Stimulated activated CD8-positive, alpha-beta memory T cell treated with anti-CD3 and anti-CD28 coated beads, Interleukin-12 subunit alpha, Interleukin-12 subunit beta, amount 100 ng/mL, for 24 hours (primary cell): ENCODE data around the gene CPNE9.
"Not testable (repeated sequence)": the region's sequence is repeated elsewhere in the genome, so short reads cannot be mapped to it uniquely, and the experiment has no call there.

Experiments
- DNase-seq: peaks from one replicate; pipeline ENCODE4 v3.0.0-alpha.2; 2020; ENCODE audit errors: extremely low read depth

CPNE9 gene

GRCh38 chr3:9748031-9748430 lies 44.4 kb downstream of the CPNE9 start:
- DNase-seq, result no peak

GRCh38 chr3:9749296-9749644 lies 45.6 kb downstream of the CPNE9 start:
- no peak for DNase-seq

DNA sequence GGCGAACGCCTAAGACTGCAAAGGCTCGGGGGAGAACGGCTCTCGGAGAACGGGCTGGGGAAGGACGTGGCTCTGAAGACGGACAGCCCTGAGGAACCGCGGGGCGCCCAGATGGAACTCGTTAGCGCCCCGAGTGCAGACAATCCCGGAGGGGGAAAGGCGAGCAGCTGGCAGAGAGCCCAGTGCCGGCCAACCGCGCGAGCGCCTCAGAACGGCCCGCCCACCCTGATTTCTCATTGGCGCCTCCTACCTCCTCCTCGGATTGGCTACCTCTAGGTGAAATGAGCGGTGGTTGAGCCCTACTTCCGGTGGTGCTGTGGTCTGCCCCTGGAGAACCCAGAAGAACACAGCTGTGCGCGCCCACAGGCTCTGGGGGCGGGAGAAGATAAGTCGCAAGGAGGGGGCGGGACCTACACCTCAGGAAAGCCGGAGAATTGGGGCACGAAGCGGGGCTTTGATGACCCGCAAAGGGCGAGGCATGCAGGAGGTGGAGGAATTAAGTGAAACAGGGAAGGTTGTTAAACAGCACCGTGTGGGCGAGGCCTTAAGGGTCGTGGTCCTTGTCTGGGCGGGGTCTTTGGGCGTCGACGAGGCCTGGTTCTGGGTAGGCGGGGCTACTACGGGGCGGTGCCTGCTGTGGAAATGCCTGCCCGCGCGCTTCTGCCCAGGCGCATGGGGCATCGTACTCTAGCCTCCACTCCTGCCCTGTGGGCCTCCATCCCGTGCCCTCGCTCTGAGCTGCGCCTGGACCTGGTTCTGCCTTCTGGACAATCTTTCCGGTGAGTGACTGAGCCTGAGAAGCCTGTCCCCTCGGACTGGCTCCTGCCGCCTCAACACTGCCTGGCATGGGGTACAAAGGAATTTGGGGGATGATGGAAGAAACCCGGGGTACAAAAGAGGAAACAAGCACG lies 46.3 kb downstream of the CPNE9 start, which contains the start of gene OGG1:
OGG1 (plus strand) TSS at position 308 of the 911 bp plus-strand sequence; CDS start at position 643, 335 bp downstream.
- peak; percentile 91 for DNase-seq

DNA sequence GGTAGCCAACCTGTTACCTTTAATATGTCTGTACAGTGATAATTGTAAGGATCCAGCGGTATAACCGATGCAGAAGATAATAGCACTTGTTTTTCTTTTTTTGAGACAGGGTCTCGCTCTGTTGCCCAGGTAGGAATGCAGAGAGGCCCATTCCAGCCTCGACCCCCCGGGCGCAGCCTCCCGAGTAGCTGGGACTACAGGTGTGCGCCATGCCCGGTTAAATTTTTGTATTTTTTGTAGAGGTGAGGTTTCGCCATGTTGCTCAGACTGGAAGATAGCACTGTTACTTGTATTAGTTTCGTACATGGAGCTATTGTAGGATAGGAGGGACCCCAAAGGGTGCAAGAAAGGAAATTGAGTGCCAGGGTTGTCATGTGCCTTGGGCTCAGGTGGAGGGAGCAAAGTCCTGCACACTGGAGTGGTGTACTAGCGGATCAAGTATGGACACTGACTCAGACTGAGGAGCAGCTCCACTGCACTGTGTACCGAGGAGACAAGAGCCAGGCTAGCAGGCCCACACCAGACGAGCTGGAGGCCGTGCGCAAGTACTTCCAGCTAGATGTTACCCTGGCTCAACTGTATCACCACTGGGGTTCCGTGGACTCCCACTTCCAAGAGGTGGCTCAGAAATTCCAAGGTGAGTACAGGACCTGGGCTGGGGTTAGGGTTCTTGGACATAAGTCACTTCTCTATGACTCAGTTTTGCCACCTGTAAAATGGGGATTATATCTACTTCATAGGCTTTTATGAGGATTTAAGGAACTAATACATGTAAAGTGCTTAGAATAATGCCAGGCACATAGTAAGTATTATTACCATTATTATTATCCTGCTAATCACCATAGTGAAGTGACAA lies 47.2 kb downstream of the CPNE9 start:
- no peak for DNase-seq

DNA sequence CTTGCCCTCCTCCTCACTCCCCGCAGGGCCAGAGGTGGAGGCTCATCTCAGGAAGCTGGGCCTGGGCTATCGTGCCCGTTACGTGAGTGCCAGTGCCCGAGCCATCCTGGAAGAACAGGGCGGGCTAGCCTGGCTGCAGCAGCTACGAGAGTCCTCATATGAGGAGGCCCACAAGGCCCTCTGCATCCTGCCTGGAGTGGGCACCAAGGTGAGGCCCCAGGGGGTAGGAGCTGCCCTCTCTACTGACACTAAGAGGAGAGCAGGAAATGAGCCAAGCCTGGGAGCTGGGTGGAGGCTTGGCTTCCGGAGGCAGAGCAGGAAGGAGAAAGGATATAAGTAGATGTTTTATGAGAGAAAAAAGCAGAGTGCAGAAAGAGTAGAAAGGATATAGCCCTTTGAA lies 51.0 kb downstream of the CPNE9 start:
- DNase-seq, result no peak

GRCh38 chr3:9757427-9757826 lies 53.8 kb downstream of the CPNE9 start:
- DNase-seq, result no peak

GRCh38 chr3:9760779-9761505 lies 57.3 kb downstream of the CPNE9 start:
- DNase-seq, result no peak

DNA sequence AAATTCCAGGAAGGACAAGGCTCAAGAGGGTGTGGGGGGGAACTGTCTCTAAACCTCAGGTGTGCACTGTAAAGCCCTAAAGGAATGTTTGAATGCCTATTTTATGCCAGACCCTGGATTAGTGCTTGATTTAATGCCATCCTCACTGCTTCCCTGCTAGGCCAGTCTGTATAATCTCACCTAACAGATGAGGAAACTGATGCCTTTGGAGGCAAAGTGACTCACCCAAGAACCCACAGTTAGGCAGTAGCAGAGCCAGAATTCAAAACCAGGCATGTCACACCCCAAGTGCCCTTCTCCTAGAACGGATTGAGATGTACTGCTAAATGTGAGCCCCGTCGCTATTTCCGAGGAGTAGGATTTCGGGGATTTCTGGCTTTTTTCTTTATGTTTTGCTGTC lies 58.3 kb downstream of the CPNE9 start:
- DNase-seq, result no peak

- DNase-seq, result no peak
Observed at GRCh38 chr3:9762871-9763270, 59.2 kb downstream of the CPNE9 start.

- DNase-seq, result no peak
Observed at GRCh38 chr3:9765865-9766264, 62.2 kb downstream of the CPNE9 start.

- no peak for DNase-seq
Observed at GRCh38 chr3:9767418-9767817, 63.8 kb downstream of the CPNE9 start.

DNA sequence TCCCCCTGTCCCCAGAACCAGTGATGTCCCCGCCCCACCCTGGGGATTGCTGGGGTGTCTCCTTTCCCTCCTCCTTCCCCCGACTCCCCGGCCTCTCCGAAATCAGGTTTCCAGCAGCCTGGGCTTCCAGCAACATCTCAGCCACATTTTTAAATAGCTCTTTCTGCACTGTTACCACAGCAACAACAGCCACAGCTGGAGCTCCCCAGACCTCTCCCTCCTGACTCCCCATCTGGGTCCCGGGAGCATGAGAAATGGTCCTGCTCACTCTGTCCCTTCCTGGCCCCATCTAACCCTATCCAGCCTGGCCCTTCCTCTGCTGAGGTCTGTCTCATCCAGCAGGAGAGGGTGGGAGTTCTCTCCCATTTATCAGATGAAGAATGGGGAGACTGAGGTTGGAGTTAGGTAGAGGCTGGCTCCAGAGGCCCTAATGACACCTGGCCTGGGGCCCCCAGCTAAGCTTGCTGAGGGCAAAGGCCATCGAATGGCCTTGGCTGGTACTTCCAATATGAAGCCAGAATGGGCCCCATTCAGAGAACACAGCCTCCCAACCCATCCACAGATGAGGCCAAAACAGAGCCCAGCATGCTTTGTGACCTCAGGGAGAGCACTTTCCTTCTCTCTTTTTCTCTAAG lies 64.6 kb downstream of the CPNE9 start:
- DNase-seq, result no peak

GRCh38 chr3:9769012-9769411 lies 65.4 kb downstream of the CPNE9 start:
- no peak for DNase-seq

DNA sequence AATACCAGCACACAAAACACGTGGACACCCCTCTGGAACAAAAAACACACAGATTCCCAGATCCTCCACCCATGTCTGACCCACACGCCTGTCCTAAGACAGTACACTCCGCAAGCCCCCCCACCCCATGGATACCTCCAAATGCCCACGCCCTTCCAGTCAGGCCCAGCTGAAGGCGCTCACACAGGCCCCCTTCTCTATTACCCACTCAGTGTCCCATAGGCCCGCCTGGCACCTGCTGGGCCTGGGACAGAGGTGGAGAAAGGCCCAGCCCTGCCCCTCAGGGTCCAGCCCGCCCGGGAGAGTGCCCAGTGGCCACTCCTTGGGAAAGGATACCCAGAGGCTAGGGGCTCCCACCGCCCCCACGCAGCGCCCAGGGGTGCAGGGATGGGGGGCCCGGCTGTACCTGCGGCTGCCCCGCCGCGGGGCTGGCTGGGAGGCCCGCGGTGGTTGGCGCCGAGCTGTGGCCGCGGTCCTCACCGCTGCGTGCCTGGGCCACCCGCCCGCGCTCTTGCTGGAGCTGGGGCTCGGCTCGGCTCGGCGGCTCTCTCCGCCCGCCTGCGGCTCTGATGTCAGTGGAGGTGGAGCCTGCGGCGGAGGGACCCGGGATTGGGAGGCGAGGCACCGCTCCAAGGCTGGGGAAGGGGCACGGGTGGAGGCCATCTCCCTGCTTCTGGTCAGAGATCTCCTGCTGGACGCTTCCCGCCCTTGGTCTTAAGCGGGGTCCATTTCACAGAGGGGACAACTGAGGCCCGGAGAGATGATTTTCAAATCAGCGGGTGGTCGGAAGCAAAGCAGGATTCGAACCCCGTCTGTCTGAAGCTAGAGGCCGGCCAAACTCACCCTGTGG lies 66.0 kb downstream of the CPNE9 start, which contains the start of gene CAMK1:
CAMK1 (minus strand) TSS at position 522 of the 850 bp plus-strand sequence. CDS start 2,198 bp downstream, outside the sequence.
- no peak for DNase-seq

DNA sequence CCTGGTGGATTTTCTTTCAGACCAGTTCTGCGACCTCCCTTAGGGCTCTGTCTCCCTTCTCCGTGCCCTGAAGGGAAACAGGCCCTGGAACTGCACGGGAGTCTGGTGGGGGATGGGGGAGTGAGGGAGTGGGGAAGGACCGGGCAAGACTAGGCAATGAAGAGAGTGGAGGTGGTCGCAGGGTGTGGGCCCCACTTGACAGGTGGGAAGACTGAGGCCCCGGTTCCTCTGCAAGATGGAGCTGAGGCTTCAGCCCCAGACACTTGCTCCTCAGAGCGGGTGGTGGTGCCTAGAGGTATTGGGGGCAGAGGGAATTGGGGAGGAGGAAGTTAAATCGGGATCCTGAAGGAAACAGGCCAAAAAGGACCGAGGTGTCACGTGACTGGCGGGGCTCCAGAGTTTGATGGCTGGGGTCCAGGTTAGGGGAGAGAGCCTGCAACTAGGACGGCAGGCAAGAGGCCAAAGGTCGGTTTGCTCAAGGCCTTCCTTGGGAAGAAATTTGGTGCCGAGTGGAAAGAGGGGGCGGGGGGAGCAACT lies 66.7 kb downstream of the CPNE9 start:
- no peak for DNase-seq

GRCh38 chr3:9771007-9771406 lies 67.4 kb downstream of the CPNE9 start:
- not testable (repeated sequence) for DNase-seq

GRCh38 chr3:9776896-9777693 lies 73.5 kb downstream of the CPNE9 start:
- no peak for DNase-seq

DNA sequence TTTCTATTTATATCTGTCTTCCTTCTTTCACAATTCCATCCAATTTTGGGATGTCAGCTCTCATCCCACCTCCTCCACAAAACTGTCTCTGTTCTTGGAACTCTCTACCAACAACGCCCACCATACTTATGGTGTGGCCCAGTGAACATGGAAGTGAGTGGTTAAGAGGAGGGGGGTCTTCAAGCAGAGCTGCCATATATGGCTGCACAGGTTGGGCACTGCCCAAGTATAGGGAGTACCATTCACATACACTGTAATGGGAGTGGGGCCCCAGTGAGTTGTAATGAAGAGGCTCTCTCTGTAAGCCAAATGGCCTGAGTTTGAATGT lies 74.0 kb downstream of the CPNE9 start:
- DNase-seq, result no peak
